GM21619 (cell line): ENCODE measurements around the gene CCSER2.
"Not testable (repeated sequence)": the region's sequence is repeated elsewhere in the genome, so short reads cannot be mapped to it uniquely, and the experiment has no call there.

Source experiments
- ATAC-seq: cut with Tn5 transposase; IDR thresholded peaks from one replicate; pipeline ENCODE4 v1.9.1; 2021; ENCODE audit not compliant: unreplicated experiment

Gene CCSER2

DNA sequence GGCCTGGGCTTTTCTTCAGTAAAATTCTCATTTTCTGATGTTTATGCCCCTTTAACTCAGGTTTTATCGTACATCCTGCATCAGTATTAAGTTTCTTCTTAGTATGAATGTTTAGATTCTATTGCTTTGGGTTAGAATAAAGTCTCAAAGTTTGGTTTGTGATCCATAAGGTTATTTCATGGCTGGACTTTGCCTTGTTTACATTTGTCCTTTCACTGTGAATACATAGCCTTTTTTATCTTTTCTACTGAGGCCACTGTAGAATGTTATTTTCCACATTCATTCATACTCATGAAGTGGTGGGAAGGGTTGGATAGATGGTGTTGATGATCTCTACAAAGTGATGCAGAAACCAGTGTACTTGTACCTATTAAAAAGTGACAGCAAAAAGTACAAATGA lies 59.8 kb downstream of the CCSER2 start:
- no peak for ATAC-seq

DNA sequence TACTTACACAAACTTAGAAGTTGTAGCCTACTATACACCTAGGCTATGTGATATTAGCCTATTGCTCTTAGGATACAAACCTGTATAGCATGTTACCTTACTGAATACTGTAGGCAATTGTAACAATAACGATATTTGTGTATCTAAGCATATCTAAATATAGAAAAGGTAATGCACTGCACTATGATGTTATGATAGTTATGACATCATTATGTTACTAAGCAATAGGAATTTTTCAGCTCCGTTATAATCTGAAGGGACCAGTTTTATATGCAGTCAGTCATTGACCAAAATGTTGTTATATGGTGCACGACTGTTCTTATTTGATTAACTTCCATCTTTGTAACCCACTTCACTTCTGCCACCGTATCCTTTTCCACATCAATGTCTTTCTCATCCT lies 62.0 kb downstream of the CCSER2 start:
- no peak for ATAC-seq

DNA sequence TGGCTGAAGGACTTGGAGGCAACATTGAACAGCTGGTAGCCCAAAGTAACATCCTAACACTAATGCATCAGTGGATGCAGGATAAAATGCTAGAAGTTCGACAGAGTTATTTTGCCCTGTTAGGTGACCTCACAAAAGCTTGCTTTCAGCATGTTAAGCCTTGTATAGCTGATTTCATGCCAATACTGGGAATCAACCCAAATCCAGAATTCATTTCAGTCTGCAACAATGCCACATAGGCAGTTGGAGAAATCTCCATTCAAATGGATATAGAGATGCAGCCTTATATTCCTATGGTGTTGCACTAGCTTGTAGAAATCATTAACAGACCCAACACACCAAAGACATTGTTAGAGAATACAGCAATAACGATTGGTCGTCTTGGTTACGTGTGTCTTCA lies 62.9 kb downstream of the CCSER2 start:
- no peak for ATAC-seq

DNA sequence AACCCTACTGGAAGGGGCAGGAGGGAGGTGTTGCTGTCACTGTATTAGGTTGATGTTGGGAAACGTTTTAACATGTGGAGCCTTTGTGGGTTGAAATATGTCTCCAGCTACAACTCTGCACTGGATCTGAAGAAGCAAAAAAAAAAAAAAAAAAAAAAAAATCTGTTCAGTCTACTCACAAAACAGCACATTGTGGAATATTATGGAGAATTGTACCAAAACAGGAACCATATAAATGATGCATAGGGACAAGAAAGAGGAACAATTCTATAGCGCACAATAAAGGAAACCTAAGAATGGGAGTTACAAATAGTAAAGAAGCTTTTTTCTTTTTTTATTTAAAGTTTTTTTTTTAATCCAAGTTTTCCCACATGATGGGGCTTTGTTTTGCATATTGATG lies 63.8 kb downstream of the CCSER2 start:
- no peak for ATAC-seq

DNA sequence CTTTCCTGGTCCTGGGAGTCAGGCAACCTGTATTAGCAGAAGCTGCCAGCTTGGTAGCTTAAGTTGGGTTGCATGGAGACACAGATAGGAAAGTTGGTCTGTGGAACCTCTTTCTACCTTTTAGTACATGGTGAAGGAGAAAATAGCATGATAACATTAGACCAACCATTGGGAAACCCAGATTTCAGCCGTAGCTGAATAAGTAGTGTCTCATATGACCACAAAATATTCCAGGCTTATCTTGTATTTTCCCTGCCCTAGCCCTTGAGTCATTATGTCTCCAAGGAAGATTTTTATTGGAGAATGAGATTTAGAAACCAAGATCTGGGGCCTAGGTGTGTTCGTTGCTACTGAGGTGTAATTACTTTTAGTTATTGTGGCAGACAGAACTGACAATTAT lies 67.2 kb downstream of the CCSER2 start:
- no peak for ATAC-seq

DNA sequence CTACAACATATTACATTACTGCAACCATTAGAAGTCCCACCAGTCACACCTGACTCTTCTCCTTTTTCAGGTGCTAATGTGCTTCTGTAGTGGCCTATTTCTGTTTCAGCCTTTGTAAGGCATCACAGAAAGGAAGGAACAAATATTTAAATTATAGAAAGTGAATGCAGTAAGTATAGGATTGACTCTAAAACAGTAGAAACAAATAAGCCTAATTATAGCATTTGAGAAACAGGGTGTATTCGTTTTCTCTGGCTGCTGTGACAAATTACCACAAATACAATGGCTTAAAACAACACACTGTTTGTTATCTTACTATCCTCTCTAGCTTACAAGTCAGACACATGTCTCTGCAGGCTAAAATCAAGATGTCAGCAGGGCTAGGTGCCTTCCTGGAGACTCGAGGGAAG lies 69.4 kb downstream of the CCSER2 start:
- peak; percentile 73 for ATAC-seq

DNA sequence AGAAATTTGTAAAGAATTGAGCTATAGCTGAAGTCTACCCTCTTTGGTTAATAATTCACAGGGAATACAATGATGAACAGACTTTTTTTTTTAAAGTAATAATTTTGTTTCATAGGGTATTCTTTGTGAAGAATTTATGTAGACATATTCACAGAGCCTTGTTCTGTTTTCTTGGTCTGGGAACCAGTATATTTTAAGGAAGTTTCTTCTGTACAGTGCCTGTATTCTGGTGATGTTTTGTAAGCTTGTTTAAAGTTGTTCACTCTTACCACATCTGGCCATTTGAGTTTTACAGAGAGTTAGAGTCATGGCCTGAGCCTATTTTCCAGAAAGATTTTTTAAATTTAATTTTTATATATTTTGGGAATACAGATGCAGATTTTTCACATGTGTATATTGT lies 70.3 kb downstream of the CCSER2 start:
- ATAC-seq = no peak

DNA sequence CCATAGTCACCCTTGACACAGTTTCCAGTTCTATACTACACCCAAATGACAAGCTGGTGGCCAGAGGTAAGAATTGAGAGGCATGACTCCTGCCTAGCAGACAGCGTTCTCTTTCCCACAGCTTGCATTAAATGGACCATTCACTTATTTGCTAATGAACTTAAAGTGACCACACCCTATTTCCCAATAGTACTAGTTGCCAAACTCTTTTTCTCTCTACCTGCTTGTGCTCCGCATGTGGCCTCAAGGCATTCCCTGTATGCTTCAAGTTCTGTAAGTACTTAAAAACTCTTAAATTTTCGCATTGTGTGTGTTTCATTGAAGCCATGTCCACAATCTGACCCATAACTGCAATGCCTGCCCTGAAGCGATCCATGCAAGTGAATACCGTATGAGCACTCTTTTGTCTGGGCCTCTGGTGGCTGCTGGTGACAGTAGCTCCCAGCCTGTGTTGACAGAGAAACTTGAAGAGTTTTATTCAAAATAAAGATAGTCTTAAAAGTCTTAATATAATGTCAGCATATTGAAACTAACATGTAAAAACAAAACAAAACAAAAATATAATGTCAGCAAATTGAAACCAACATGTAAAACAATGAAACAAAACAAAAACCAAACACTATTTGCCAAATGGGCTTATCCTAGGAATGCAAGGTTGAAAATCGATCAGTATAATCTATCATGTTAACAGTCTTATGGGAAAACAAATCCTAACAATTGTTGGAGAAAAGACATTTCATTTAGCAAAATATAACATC lies 73.6 kb downstream of the CCSER2 start:
- no peak for ATAC-seq

DNA sequence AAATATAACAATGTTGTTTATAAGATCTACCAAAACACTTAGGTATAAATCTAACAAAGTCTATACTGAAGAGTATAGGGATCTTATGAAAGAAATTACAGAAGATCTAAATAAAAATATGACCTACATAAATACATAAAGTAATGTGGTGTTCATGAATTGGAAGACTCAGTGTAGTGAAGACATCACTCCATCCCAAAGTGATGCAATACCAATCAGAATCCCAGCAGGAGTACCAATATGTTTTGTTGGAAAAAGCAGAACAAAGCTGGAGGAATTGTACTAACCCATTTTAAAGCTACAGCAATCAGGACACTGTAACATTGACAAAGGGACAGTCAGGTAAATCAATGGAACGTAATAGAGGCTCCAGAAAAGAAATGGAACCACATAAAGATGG lies 76.4 kb downstream of the CCSER2 start:
- no peak for ATAC-seq

DNA sequence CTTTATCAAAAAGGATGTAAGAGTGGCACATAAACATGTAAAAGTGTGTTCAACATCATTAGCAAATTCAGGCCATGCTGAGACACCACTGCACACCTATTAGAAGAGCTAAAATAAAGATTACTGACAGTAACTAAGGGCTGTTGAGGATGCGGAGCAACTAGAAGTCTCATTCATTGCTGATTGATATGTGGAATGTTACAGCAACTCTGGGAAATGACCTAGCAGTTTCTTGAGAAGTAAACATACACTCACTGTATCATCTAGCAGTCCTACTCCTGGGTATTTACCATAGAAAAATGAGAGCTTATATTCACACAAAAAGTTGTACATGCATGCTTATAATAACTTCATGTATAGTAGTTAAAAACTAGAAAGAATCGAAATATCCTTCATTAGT lies 77.3 kb downstream of the CCSER2 start:
- ATAC-seq = no peak

DNA sequence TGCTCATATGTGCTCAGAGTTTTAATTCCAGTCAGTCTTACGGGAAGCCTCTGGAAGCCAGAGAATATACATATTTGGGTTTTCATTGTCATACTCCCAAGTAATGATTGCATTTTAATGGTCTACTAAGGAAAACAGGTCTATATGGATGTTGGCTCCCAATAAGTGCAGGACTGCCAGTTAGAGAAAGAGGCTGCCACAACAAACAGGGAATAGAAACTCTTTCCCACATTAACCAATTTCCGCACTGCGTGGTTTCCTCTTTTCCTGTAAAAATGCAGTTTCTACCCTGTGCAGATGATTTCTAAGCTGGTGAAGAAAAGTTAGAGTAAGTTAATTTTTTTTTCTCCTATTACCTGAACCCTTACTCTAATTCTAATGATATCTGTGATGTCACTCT lies 78.2 kb downstream of the CCSER2 start:
- no peak for ATAC-seq

DNA sequence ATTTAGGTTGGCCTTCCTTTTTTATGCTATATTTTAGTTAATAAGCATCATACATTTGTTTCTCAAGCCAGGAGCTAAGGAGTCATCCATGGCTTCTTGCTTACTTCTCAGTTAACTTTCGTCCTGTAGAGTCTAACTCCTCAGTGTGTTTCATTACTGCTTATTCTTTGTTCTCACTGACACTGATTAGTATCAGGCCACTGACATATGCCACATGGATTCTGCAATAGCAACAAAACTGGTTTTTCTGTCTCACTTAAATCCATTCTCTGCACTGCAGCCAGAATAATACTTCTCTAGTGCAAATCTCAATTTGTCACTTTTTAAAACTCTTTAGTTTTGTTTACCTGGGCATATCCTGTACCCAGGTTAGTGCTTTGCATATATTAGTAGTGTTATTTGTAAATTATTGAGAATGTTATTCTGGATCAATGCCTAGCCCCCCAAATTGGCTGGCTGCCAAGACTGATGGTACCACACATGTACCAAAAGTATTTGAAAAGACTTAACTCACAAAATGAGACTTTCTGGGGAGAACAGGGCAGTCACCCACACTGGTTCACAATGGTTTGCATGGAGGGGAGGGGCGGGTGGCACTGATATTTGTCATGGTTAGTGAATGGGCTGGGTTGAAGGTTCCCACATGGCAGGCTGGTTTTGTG lies 79.1 kb downstream of the CCSER2 start:
- no peak for ATAC-seq

DNA sequence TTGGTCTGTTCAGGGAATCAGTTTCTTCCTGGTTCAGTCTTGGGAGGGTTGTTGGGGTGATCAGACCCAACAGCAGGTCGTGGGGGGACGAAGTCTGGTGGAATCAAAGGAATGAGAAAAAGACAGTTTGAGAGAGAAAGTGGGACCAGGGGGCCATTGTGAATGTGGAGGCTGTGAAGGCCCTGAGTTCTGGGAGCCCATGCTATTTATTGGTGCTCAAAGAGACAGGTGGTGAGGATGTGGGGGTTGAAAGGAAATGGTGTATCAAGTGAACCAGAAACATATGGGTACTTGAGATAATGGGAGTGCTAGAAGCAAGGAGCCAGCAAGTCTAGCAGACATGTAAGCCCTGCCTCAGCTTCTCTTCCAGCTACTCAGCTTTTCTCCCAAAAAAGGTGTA lies 84.1 kb downstream of the CCSER2 start:
- ATAC-seq = no peak

DNA sequence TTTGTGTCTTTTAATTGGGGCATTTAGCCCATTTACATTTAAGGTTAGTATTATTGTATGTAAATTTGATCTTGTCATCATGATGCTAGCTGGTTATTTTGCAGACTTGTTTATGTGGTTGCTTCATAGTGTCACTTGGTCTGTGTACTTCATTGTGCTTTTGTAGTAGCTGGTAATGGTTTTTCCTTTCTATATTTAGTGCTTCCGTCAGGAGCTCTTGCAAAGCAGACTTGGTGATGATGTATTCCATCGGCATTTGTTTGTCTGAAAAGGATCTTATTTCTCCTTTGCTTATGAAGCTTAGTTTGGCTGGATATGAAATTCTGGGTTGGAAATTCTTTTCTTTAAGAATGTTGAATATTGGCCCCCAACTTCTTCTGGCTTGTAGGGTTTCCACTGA lies 85.7 kb downstream of the CCSER2 start:
- ATAC-seq = not testable (repeated sequence)

DNA sequence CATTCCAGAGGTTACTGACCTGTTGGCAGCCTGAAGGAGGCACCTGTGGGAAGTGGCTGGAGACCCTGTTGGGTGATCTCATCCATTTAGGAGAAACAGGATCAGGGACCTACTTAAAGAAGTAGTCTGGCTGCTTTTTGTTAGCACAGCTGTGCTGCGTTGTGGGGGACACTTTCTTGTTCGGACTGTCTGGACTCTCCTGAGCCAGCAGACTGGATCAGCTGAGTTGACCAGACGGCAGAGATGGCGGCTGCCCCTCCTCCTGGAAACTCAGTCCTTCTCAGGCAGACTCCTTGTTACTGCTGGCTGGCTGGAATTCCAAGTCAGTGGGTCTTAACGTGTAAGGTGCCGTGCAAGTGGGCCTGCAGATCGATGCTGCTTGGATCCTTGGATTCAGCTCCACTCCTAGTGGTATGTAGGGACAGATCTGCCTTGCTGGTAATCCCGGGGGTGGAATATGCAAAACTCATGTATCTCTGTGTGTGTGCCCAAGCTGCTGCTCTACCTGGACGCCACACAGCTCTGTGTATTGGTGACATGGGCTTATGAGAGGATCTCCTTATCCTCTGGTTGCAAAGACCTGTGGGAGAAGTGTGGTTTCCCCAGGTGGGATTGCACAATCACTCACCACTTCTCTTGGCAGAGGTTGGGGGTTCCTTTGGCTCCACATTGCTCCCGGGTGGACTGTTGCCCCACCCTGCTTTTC lies 87.3 kb downstream of the CCSER2 start:
- ATAC-seq = no peak

DNA sequence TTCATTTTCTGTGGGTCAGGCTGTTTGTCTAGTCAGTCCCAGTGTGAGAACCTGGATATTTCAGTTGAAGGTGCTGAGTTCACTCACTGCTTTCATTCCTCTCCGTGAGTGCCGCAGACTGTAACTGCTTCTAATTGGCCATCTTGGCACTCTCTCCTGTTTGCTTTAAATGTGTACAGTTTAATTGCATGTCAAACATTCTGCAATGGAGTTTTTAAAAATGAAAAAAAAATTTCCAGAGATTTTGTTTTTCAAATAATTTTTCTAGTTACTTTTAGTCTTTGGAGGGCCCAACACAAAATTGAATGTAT lies 87.8 kb downstream of the CCSER2 start:
- no peak for ATAC-seq

DNA sequence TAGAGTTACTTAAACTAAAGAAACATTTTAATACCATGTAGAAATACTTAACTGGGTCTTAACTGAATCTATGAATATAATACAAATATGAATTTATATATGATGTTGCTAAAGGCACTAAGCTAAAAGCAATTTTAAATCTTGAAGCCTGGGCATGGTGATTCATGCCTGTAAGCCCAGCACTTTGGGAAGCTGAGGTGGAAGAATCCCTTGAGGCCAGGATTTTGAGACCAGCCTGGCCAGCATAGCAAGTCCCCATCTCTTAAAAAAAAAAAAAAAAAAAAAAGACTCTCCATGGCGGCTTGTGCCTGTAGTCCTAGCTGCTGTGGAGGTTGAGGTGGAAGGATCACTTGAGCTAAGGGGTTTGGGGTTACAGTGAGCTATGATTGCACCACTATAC lies 95.3 kb downstream of the CCSER2 start:
- no peak for ATAC-seq

DNA sequence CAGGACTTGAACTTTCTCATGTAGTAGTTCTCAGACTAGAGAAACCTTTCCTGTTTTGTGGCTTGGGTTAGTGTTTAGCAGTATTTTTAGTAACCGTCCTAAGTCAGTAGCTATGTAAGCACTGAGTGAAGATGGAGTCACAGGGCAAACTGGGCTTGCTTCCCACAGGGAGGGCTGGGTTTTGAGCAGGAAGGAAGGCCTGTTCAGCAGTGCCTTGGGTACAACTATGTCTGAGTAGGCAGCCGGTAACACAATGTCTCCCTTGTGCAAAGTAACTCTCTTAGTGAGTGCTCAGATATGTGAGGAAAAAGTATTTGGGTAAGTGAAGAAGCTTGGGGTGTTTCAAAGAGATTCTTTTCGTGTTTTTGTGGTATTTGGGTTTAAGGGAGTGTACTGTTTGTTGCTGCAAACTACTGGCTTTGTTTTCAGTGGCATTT lies 96.4 kb downstream of the CCSER2 start:
- peak; percentile 58 for ATAC-seq

DNA sequence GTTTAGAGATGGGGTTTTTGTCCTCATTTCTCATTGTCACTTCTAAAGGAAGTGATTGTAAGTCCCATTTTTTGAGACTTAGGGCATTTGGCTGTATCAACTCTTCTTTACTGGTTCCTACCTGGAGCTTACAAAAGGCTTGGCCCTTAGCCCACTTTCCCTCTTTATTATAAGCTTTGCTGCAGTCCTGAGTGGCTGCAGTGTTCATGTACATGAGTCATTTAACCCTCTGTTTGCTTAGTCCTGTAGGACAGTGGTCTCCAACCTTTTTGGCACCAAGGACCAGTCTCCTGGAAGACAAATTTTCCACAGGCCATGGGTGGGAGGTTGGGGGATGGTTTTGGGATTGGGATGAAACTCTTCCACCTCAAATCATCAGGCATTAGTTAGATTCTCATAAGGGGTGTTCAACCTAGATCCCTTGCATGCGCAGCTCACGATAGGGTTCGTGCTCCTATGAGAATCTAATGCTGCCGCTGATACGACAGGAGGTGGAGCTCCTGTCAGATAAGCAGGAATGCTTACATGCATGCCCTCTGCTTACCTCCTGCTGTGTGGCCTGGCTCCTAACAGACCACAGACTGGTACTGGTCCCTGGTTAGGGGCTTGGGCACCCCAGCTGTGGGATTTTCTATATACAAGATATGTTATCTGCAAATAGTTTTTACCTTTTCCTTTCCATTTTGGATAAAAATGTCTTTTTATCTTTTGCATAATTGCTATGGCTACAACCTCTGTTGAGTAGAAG lies 99.7 kb downstream of the CCSER2 start:
- ATAC-seq = no peak

DNA sequence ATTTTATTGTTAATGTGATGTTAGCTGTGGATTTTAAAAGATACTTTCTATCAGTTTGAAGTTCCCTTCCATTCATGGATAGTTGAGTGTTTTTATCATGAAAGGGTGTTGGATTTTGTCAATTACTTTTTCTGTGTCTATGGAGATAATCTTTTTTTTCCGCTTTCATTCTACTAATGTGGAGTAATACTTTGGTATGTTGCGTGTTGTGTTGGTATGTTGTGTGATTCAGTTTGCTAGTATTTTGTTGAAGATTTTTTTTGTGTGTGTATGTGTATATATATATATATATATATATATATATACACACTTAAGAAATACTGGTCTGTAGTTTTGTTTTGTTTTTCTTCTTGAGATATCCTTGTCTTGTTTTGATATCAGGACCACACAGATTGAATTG lies 100.3 kb downstream of the CCSER2 start:
- ATAC-seq = no peak

DNA sequence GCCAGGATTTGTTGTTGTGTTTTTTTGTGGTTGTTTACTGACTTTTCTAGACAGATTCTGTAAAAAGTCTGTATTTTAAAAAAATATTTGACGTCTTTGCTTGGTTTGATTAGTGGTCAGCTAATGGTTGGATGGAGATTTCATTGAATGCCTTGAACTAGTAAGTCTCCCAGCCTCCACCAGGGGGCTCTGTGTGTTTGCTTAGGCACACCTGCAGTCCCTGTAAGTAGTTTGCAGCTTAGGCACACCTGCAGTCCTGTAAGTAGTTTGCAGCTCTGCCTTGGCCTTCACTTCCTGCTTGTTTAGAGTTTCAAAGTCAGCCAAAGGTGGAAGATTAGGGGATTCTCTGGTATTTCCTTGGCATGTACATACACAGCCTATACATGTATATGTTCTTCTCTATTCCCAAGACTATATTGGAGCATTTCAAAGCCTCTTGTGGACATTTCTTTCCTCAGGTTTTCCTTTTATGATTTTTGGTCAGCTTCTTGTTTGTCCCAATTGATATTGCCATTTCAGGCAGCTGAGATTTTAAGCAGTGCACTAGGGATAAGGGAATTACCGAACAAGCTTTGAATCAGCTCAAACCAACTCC lies 101.6 kb downstream of the CCSER2 start:
- peak; percentile 98 for ATAC-seq
